Right lobe of liver (tissue), 6 donors: ENCODE measurements around the gene MCRIP1. TPM values are rescaled to one million over a fixed set of nuclear protein-coding genes. Genes with fewer than 3 reads are reported as not detected.
A peak's percentile ranks its signal among the peaks of the same experiment; 100 is the strongest.

ENCODE experiments used
- ATAC-seq, 4 donors: fragments of 200-7000 bp; cut with Tn5 transposase; one replicate each; pipeline ENCODE4 v1.9.1; 2020; ENCODE audit warnings: mild to moderate bottlenecking in 4 of 4, moderate library complexity in 4 of 4
- DNase-seq, 3 donors: peaks; one replicate each; pipeline ENCODE4 v3.0.0-alpha.2; 2020
- H3K27ac ChIP-seq, 3 donors: fragments of 200-600 bp; one replicate each; pipeline ENCODE4 v1.8.0; 2022
- H3K27me3 ChIP-seq, 2 donors: fragments of 200-600 bp; one replicate each; pipeline ENCODE4 v1.8.0; 2022
- H3K36me3 ChIP-seq, 4 donors: fragments of 200-600 bp; sonication (generic) in 1 of 4; one replicate each; pipeline versions ENCODE4 v1.5.1 to v1.8.0; 2017 to 2022; ENCODE audit warnings: control low read depth in 1 of 4
- H3K4me1 ChIP-seq, 4 donors: fragments of 200-600 bp; sonication (generic) in 1 of 4; one replicate each; pipeline versions ENCODE4 v1.5.1 to v1.8.0; 2017 to 2022; ENCODE audit warnings: control low read depth in 1 of 4
- H3K4me3 ChIP-seq, 3 donors: fragments of 200-600 bp; one replicate each; pipeline ENCODE4 v1.8.0; 2022
- H3K9me3 ChIP-seq, 4 donors: fragments of 200-600 bp; sonication (generic) in 1 of 4; one replicate each; pipeline versions ENCODE4 v1.5.1 to v1.8.0; 2017 to 2022; ENCODE audit warnings: control low read depth in 1 of 4
- CTCF ChIP-seq, 4 donors: fragments of 200-600 bp in 3 of 4; fragments of 450-650 bp in 1 of 4; IDR thresholded peaks; one replicate each; pipeline versions ENCODE4 v1.5.1 to v1.8.0; 2016 to 2022; ENCODE audit warnings: antibody characterized with exemption in 4 of 4, mild to moderate bottlenecking in 2 of 4
- POLR2A ChIP-seq: fragments of 450-650 bp; IDR thresholded peaks from one replicate; pipeline ENCODE4 v1.6.1; 2017; ENCODE audit warnings: antibody characterized with exemption, mild to moderate bottlenecking
- WGBS: methylation state at CpG from one replicate; pipeline ENCODE4 v1.1.6; 2018; ENCODE audit warnings: low coverage, low lambda C conversion rate; ENCODE audit not compliant: insufficient coverage; ENCODE audit errors: missing lambda C conversion rate; 5-methylcytosine and 5-hydroxymethylcytosine counted together
- intact Hi-C, 2 donors: fragments of 100-400 bp; cut with DNase I; formaldehyde crosslinking; loops; one replicate each; pipeline versions ENCODE4 v1.11.2 to v1.14.1; 2022
- total RNA-seq, 6 experiments: library from RNA; depleted of rRNA in 2 of 6; stranded (reverse); fragments of >200 nt in 2 of 6; fragmentation: NEBNext Ultra II Directional in 3 of 6; extraction: Animal tissue kit (Norgen Biotek cat#: 25700) in 3 of 6; gene quantifications; one replicate each; pipeline versions ENCODE4 v1.1.0 to v1.2.4, GENCODE V29; 2016 to 2023
- donor health status: DM: no; HTN: yes; CAD: no.
- donor health status: DM: no; HTN: no; CAD: no.
- donor health status: DM: no; HTN: no; CAD: no.
- donor health status: DM: no; HTN: yes; CAD: no.
- donor health status: DM: no; HTN: yes; CAD: no.

The MCRIP1 gene
- total RNA-seq, 6 experiments from 2014 or later, result 19.0 to 32.6 (median 25.7) TPM

GRCh38 chr17:81808778-81809555, 24.1 kb downstream of the MCRIP1 start:
- H3K9me3 ChIP-seq, result no peaks in the 10 kb centered on the region
- DNase-seq (no peak), ATAC-seq (no peak)
- no peaks in the 10 kb centered on the region for H3K27me3 ChIP-seq
- H3K36me3 ChIP-seq, result peaks cover 0 to 3% (median 0%) of the 10 kb centered on the region in 4 donors
- H3K27ac ChIP-seq, result no peak overlapping the region
- no peak overlapping the region for H3K4me3 ChIP-seq
- TF ChIP-seq POLR2A (no peak), CTCF (IDR thresholded peaks at IDR 0.05) (no peak)
- H3K4me1 ChIP-seq, result peaks cover 0 to 7% (median 0%) of the 10 kb centered on the region in 4 donors
- WGBS, result 71% methylated on average over 11 of the region's 20 CpGs
- intact Hi-C loops, result no loop called here

- no peak for DNase-seq
- Histone ChIP-seq H3K36me3 (peaks cover 0 to 3% (median 0%) of the 10 kb centered on the region in 4 donors), H3K27me3 (no peaks in the 10 kb centered on the region), H3K4me1 (peaks cover 0 to 12% (median 3%) of the 10 kb centered on the region in 4 donors), H3K27ac (no peak overlapping the region), H3K4me3 (no peak overlapping the region), H3K9me3 (no peaks in the 10 kb centered on the region)
- intact Hi-C loops, result no loop called here
- TF ChIP-seq CTCF (IDR thresholded peaks at IDR 0.05), result no peak
- TF ChIP-seq POLR2A, result no peak
- no CpG with 5 or more reads among the region's 13 CpGs for WGBS
- ATAC-seq, result no peak
Observed at GRCh38 chr17:81807839-81808238, 25.3 kb downstream of the MCRIP1 start.

GRCh38 chr17:81807210-81807719, 25.8 kb downstream of the MCRIP1 start:
- intact Hi-C loops, result no loop called here
- H3K27ac ChIP-seq, result no peak overlapping the region
- ATAC-seq (no peak), DNase-seq (peak in 1 of 3 donors; percentile 56)
- H3K36me3 ChIP-seq, result peaks cover 0 to 3% (median 0%) of the 10 kb centered on the region in 4 donors
- WGBS, result 65% methylated on average over 3 of the region's 18 CpGs
- no peaks in the 10 kb centered on the region for H3K27me3 ChIP-seq
- TF ChIP-seq CTCF (IDR thresholded peaks at IDR 0.05) (no peak), POLR2A (no peak)
- H3K4me3 ChIP-seq, result no peak overlapping the region
- no peaks in the 10 kb centered on the region for H3K9me3 ChIP-seq
- H3K4me1 ChIP-seq, result peaks cover 0 to 17% (median 5%) of the 10 kb centered on the region in 4 donors

- DNase-seq (peak in 1 of 3 donors; percentile 45), ATAC-seq (no peak)
- intact Hi-C loops, result no loop called here
- H3K4me1 ChIP-seq, result peaks cover 0 to 17% (median 6%) of the 10 kb centered on the region in 4 donors
- no peaks in the 10 kb centered on the region for H3K9me3 ChIP-seq
- no peaks in the 10 kb centered on the region for H3K27me3 ChIP-seq
- 40% methylated on average over 8 of the region's 23 CpGs for WGBS
- H3K4me3 ChIP-seq, result no peak overlapping the region
- H3K27ac ChIP-seq, result peak overlapping the region in 1 of 3 donors; percentile 79
- no peak for TF ChIP-seq CTCF (IDR thresholded peaks at IDR 0.05)
- peaks cover 0 to 3% (median 0%) of the 10 kb centered on the region in 4 donors for H3K36me3 ChIP-seq
Observed at GRCh38 chr17:81806461-81807209, 26.5 kb downstream of the MCRIP1 start.
